Measurements from ENCODE around the gene DNAJC1.

Gene DNAJC1

DNA sequence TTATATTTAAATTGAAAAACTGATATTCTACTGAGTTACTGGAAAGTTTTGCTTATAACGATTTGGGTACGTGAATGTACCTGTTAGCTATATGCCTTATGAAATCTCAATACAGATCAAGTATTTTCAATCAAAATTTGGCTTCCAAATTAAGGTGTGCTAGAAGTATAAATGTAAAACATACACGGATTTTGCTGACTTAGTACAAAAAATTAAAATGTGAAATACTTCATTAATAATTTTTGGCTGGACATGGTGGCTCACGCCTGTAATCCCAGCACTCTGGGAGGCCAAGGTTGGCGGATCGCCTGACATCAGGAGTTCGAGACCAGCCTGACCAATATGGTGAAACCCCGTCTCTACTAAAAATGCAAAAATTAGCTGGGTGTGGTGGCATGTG lies 11.7 kb downstream of the DNAJC1 start:
- TF ChIP-seq CTCF (IDR thresholded peaks at IDR 0.05; ENCODE audit: low read depth, low read length): no peak
- in situ Hi-C loops (cut with HindIII; ENCODE audit: low sequenced_read_pairs): no loop called here
- no peak overlapping the region for H3K4me3 ChIP-seq (ENCODE audit: low read depth, low read length)
- no peak for DNase-seq (ENCODE audit: low read depth, low spot score)

DNA sequence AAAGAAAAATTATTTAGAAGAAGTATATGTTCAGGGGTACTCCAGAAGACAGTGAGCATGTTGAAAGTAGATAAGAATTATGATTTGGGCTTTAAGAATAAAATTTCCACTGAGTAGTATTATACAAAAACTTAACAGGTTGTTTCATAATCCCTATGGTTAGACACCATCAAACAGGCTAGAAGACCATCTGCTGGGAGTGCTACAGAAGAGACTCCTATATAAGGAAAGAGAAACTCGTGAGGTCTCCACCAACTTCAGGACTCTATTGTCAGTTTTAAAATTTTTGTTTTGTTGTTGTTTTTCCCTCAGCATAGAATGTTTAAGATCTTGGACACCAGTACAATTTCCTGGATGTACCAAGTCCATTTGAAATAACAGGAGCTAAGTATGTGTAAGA lies 13.1 kb downstream of the DNAJC1 start:
- TF ChIP-seq CTCF (IDR thresholded peaks at IDR 0.05; ENCODE audit: low read depth, low read length): no peak
- in situ Hi-C loops (cut with HindIII; ENCODE audit: low sequenced_read_pairs): no loop called here
- H3K4me3 ChIP-seq (ENCODE audit: low read depth, low read length): no peak overlapping the region
- DNase-seq (ENCODE audit: low read depth, low spot score): no peak

DNA sequence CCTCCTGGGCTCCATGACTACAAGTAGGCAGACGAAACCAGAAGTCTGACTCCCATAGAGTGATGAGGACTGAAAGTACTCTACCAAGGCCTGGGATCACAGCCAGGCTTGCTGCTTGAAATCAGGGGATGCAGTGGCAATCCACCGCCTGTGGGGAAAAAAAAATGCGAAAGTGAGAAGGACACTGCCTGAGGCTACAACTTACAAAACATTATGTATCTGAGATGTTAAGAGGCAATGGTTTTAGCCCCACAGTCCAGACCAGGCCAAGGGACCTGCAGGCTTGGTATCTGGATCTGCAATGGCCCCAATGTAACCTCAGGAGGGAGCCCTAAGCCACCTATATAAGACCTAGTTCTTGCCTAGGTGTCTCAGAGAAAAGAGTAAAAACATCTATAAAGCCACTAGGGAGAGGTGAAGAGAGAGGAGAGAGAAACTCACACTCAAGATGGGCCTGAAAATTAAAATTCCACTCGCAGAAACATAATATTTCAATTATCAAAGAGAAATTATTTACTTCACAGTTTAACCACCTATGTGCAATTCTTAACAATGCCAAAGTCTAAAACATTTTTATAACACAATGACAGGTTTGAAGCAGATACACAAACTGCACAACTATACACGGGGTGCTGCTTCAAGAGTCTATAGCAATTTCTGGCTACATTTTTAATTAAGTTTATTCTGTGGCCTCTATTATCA lies 13.9 kb downstream of the DNAJC1 start:
- H3K4me3 ChIP-seq (ENCODE audit: low read depth, low read length): no peak overlapping the region
- in situ Hi-C loops (cut with HindIII; ENCODE audit: low sequenced_read_pairs): no loop called here
- peak; percentile 79 for DNase-seq (ENCODE audit: low read depth, low spot score)
- peak; percentile 57 for TF ChIP-seq CTCF (IDR thresholded peaks at IDR 0.05; ENCODE audit: low read depth, low read length)

DNA sequence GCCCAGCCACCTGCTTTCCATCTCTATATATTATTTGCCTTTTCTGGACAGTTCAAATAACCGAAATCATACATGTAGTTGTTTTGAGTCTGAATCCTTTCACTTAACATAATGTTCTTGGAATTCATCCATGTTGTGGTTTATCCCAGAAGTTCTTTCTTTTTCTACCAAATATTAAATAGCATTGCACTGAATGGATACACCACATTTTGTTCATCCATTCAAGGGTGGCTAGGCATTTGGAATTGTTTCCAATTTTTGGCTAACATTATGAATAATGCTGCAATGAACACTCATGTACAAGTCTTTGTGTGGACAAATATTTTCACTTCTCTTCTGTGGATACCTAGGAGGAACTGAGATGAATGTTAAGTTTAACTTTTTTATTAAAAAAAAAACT lies 18.0 kb downstream of the DNAJC1 start:
- DNase-seq (ENCODE audit: low read depth, low spot score): peak; percentile 69
- no peak for TF ChIP-seq CTCF (IDR thresholded peaks at IDR 0.05; ENCODE audit: low read depth, low read length)
- in situ Hi-C loops (cut with HindIII; ENCODE audit: low sequenced_read_pairs): no loop called here
- H3K4me3 ChIP-seq (ENCODE audit: low read depth, low read length): no peak overlapping the region

DNA sequence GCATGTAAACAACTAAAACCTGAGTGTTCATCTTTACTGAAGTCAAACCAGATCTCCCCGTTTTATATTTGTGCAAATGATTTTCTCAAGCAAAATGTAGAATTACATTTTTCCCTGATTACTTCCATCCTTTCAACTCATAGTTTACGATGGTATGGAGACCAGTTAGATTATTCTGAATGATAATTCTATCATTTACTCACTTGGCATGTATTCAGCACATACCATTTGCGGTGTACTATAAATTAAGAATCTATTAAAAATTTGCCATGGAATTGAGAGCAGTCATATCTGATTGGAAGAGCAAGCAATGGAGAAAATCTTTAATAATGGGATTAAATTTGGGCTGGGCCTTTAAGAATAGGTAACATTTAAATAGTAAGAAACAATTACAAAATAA lies 22.4 kb downstream of the DNAJC1 start:
- TF ChIP-seq CTCF (IDR thresholded peaks at IDR 0.05; ENCODE audit: low read depth, low read length): no peak
- H3K4me3 ChIP-seq (ENCODE audit: low read depth, low read length): no peak overlapping the region

GRCh38 chr10:21980691-21981090 lies 22.8 kb downstream of the DNAJC1 start:
- no peak for DNase-seq (ENCODE audit: low read depth, low spot score)

More for the DNA sequence above, 22.4 kb downstream of the DNAJC1 start:
- in situ Hi-C loops (cut with HindIII; ENCODE audit: low sequenced_read_pairs): no loop called here
- no peak for DNase-seq (ENCODE audit: low read depth, low spot score)

More at GRCh38 chr10:21980691-21981090, 22.8 kb downstream of the DNAJC1 start:
- no peak overlapping the region for H3K4me3 ChIP-seq (ENCODE audit: low read depth, low read length)
- in situ Hi-C loops (cut with HindIII; ENCODE audit: low sequenced_read_pairs): no loop called here
- TF ChIP-seq CTCF (IDR thresholded peaks at IDR 0.05; ENCODE audit: low read depth, low read length): no peak
